ENCODE data around the gene AP4E1.
"Not testable (repeated sequence)": the region's sequence is repeated elsewhere in the genome, so short reads cannot be mapped to it uniquely, and the experiment has no call there.

Gene AP4E1

DNA sequence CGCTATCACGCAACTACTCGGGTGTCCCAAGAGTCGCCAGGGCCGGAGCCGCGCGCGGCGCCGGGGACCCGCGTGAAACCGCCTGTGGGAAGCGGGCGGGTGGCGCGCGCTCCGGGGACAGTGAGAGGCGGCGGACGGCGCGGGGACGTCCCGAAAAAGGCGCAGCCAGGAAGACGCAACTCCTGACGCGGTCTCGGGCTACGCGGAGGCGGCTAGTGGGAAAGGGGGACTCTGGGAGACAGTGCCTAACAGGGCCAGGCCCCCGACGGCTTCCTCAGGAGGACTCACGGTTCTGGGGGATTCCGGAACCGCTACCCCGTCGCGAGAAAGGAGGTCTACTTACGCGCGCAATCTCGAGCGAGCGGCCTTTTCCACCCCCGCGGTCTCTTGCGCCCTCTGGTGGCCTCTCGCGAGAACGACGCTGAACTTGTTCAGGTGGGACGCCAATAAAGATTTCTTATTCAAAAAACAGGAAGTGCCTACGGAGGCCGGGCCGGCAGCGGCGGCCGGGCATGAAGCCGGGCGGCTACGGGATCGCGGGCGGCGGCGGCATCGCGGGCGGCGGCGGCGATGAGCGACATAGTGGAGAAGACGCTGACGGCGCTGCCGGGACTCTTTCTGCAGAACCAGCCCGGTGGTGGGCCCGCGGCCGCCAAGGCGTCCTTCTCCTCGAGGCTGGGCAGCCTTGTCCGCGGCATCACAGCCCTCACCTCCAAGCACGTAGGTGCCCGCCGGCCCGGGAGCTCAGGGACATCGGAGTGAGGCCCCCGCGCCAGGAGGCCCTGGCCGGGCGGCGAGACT is at the start of gene AP4E1:
Gene AP4E1, plus strand, starts transcription at position 475 of the 801 bp plus-strand sequence. Its CDS starts 96 bp downstream, at position 571.
- peak; percentile 31 to 94 (median 85) for DNase-seq

GRCh38 chr15:50860824-50861223 is 47.7 kb upstream of the AP4E1 start:
- DNase-seq: no peak

GRCh38 chr15:50862553-50862952 is 45.9 kb upstream of the AP4E1 start:
- no peak for DNase-seq

GRCh38 chr15:50864873-50865272 is 43.6 kb upstream of the AP4E1 start:
- DNase-seq: no peak

GRCh38 chr15:50865515-50866353 is 42.7 kb upstream of the AP4E1 start:
- no peak for DNase-seq

DNA sequence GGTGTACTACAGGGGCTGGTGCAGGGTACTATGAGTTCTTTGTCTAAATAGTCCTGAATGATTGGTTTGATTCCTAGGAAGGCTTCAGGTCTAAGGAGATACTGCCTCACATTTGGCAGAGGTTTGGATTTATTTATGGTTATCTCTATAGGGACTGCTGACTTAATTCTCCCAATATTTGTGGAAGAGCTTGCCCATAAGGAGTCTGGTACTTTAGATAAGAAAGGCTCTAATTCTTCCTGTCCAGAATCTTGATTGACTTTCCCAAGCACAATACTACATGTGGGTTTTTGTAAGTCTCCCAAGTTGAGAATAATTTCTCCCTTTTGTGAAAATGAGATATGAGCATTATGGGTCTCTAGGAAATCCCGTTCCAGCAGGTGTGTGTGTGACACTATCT is 36.7 kb upstream of the AP4E1 start:
- no peak for DNase-seq

DNA sequence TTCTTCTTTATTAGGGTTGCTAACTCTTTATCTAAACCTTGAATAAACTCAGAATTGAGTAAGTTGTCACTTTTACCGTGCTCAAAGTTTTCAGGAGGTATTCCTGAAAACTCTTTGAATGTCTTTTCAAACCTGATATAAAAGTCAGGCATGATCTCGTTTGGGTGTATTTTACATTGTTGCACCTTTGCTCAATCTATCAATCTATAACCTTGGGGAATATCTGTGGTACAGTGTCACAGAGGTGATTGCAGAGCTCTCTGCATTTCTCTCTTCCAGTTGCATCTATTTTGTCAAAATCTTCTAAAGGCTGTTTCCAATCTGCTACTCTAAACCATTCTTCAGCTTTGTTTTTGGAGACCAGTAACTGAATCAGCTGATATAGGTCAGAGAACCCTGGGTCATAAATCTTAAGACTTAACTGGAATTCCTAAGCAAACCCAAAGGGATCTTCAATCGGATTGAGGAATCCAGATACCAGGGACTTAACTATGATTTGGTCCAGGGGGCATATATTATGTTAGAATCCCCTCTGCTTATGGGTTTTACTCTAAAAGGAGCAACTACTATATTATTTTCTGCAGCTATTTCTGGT is 35.6 kb upstream of the AP4E1 start:
- no peak for DNase-seq

DNA sequence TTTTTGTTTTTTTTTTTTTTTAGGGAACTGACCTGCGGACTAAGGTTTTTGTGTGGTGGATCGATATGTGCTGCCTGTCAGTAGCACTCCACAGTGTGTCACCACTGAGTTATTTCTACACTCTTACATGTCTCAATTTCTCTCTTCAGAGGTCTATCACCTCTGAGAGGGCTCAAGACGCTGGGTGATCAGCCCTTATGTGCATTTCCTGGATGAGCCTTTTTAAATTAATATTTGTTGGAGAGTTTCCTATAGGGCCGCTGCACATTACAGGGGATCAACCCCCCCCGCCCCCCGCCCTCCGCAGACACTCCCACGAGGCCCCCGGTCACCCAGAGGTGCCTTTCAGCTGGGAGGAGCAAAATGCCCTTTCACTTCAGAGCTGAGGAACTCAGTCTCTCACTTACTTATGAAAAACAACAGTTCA is 34.5 kb upstream of the AP4E1 start:
- DNase-seq: no peak

GRCh38 chr15:50875238-50875637 is 33.2 kb upstream of the AP4E1 start:
- not testable (repeated sequence) for DNase-seq

- DNase-seq: no peak
Measured at GRCh38 chr15:50876260-50876988, 32.1 kb upstream of the AP4E1 start.

DNA sequence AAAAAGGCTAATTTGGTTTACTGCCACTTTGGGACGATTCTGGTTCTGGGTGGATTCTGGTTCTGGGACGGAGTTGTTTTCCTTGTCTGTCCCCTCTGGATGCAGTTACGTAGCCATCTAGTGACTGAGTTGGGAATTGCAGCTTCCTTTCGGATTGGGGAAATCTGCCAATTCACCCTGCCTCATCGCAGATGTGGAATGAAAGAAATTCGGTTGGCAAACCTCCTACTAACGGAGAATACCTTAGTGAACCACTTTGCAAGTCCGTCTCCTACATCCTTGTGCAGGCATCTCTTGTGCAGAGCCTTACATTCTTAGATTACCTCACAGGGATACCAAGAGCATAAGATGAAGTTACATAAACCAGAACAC is 31.5 kb upstream of the AP4E1 start:
- DNase-seq: peak in 55 of 58 donors; percentile 2 to 86 (median 53)

DNA sequence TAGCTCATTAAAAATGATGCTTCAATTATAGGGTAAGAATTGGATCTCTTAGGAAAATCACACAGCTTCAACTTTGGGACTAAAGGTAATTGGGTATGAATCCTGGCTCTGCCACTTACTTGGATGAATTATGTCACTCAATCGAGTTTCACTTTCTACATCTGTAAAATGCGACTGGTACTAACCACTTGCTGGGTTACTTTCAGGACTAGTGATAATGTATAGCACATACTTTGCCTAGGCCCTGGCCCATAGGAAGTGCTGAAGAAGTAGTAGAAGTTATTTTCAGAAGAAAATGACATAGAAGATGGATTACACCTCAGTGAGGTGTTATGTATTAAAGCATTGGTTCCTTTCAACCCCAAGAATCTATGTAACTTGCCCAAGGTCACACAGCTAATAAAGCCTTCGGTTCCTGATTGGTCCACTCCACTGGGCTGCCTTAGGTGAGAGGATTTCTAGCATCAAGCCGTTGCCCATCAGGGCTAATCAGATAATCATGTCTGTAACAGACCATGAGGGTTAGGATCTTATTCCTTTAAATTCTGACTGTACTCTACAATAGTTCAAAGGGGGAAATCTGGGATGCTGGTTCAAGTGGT is 29.4 kb upstream of the AP4E1 start:
- no peak for DNase-seq

DNA sequence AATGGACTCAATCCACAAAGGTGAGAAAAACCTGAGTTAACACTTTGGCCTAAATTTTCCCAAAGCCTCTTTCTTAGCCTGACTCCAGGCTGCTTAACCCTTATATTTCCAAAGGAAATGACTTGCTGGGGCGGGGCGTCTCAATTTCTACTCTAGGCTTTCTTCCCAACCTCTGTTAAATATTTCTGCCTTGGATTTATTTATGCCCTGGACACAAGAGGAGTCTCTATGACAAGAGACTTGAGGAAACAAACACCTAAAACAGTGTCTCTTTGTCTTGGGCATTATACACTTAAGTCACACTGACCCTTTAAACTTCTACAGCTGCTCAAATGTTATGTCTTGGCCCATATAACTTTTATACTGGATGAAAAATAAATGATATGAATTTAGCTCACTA is 28.3 kb upstream of the AP4E1 start:
- DNase-seq: no peak

DNA sequence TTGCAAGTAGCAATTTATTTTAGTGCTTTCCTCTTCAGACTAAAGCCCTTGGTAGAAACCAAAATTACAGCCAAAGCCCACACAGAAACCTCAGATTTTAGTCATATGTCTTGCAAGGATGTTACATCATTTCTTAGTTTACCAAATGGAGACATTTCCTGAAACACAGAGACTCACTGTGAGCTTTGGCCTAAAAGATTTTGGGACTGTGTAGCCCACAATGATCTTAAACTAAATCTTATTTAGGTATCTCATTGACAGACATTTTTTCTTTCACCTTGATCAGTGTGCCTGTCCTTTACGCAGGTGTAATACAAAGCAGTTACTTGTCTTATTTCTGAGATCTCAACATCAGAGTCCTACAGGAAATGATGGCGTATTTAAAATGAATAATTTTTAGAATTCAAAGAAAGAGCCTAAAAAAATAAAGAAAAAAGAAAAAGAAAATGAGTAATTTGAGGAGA is 27.8 kb upstream of the AP4E1 start:
- DNase-seq: peak in 2 of 58 donors; percentile 9 to 33

DNA sequence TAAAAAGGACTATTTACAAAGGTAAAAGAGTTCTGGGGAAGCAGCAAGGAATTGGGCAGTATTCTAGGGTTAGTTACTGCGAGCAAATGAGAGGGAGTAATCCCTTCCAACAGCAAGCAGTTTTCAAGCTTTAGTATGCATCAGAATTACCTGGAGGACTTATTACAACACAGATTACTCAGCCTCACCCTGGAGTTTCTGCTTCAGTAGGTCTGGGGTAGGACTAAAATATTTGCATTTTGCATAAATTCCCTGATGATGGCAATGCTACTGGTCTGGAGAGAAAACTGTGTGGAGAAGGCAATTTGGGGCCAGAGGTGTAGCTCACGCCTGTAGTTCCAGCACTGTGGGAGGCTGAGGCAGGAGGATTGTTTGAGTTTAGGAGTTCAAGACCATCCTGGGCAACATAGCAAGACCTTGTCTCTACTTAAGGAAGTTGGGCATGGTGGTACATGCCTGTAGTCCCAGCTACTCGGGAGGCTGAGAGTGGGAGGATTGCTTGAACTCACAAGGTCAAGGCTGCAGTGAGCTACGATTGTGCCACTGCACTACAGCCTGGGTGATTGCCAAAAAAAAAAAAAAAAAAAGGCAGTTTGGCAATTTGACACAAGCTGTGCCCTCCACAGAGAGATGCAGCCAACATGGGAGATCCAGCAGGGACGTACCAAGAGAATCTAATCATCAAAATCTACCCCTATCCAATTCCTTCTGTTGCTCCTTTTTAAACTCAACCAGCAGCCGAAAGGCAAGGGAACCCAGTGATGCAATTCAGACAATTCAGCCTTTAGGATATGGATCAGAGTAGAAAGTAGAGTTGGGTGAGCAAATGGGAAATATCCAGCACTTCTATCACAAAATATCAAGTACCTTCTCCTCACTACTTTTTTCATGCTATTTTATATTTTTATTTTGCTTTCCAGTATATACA is 27.1 kb upstream of the AP4E1 start:
- no peak for DNase-seq

GRCh38 chr15:50883903-50884302 is 24.6 kb upstream of the AP4E1 start:
- DNase-seq: peak in 1 of 58 donors; percentile 6

- DNase-seq: no peak
Measured at GRCh38 chr15:50884540-50884939, 23.9 kb upstream of the AP4E1 start.

GRCh38 chr15:50886139-50886467 is 22.4 kb upstream of the AP4E1 start:
- DNase-seq: no peak

GRCh38 chr15:50886611-50887345 is 21.7 kb upstream of the AP4E1 start:
- no peak for DNase-seq

All from anterior cingulate cortex (tissue), 58 donors.